ENCODE data around the gene MYCBPAP.

GRCh38 chr17:50518384-50519023, 10.3 kb downstream of the MYCBPAP start:
- TF ChIP-seq, protein P1, sequence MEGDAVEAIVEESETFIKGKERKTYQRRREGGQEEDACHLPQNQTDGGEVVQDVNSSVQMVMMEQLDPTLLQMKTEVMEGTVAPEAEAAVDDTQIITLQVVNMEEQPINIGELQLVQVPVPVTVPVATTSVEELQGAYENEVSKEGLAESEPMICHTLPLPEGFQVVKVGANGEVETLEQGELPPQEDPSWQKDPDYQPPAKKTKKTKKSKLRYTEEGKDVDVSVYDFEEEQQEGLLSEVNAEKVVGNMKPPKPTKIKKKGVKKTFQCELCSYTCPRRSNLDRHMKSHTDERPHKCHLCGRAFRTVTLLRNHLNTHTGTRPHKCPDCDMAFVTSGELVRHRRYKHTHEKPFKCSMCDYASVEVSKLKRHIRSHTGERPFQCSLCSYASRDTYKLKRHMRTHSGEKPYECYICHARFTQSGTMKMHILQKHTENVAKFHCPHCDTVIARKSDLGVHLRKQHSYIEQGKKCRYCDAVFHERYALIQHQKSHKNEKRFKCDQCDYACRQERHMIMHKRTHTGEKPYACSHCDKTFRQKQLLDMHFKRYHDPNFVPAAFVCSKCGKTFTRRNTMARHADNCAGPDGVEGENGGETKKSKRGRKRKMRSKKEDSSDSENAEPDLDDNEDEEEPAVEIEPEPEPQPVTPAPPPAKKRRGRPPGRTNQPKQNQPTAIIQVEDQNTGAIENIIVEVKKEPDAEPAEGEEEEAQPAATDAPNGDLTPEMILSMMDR (IDR thresholded peaks at IDR 0.05), result no peak
- TF ChIP-seq JUN (IDR thresholded peaks at IDR 0.05), result no peak
- no peak for TF ChIP-seq POLR2A (IDR thresholded peaks at IDR 0.05; ENCODE audit: low read length)
- TF ChIP-seq REST (IDR thresholded peaks at IDR 0.05), result no peak
- TF ChIP-seq HMGXB4 (CRISPR knock-in tag; IDR thresholded peaks at IDR 0.05; ENCODE audit: borderline replicate concordance), result no peak
- no peak for TF ChIP-seq NR3C1 (IDR thresholded peaks at IDR 0.05)
- no peak for TF ChIP-seq EP300 (IDR thresholded peaks at IDR 0.05)

Data from A549 (cell line).